ENCODE results near the gene CTF1.
"Not testable (repeated sequence)": the region's sequence is repeated elsewhere in the genome, so short reads cannot be mapped to it uniquely, and the experiment has no call there.

The CTF1 gene

GRCh38 chr16:30931068-30931650, 34.7 kb downstream of the CTF1 start:
- no peak for DNase-seq (ENCODE audit: low read depth in 2 of 2)

GRCh38 chr16:30934827-30935557, 38.6 kb downstream of the CTF1 start:
- DNase-seq (ENCODE audit: low read depth in 2 of 2) = no peak

- DNase-seq (ENCODE audit: low read depth in 2 of 2) = no peak
Measured at GRCh38 chr16:30937692-30938091, 41.3 kb downstream of the CTF1 start.

GRCh38 chr16:30939571-30939970, 43.2 kb downstream of the CTF1 start:
- DNase-seq (ENCODE audit: low read depth in 2 of 2) = not testable (repeated sequence)

- no peak for DNase-seq (ENCODE audit: low read depth in 2 of 2)
Measured at GRCh38 chr16:30941600-30942425, 45.4 kb downstream of the CTF1 start.

- no peak for DNase-seq (ENCODE audit: low read depth in 2 of 2)
Measured at GRCh38 chr16:30942426-30942806, 46.0 kb downstream of the CTF1 start.

GRCh38 chr16:30944352-30944751, 47.9 kb downstream of the CTF1 start:
- no peak for DNase-seq (ENCODE audit: low read depth in 2 of 2)

- DNase-seq (ENCODE audit: low read depth in 2 of 2) = no peak
Measured at GRCh38 chr16:30946671-30947540, 50.5 kb downstream of the CTF1 start.

GRCh38 chr16:30947541-30947858, 51.1 kb downstream of the CTF1 start:
- DNase-seq (ENCODE audit: low read depth in 2 of 2) = no peak

GRCh38 chr16:30947859-30948666, 51.6 kb downstream of the CTF1 start:
- DNase-seq (ENCODE audit: low read depth in 2 of 2) = no peak

GRCh38 chr16:30948667-30949649, 52.5 kb downstream of the CTF1 start, which contains the start of gene ORAI3:
TSS of gene ORAI3 (plus strand) at chr16:30949068. CDS start at chr16:30949290, 222 bp downstream.
- no peak for DNase-seq (ENCODE audit: low read depth in 2 of 2)

- DNase-seq (ENCODE audit: low read depth in 2 of 2) = no peak
Measured at GRCh38 chr16:30949650-30950515, 53.5 kb downstream of the CTF1 start.

- no peak for DNase-seq (ENCODE audit: low read depth in 2 of 2)
Measured at GRCh38 chr16:30950516-30951065, 54.2 kb downstream of the CTF1 start.

- no peak for DNase-seq (ENCODE audit: low read depth in 2 of 2)
Measured at GRCh38 chr16:30951193-30951592, 54.8 kb downstream of the CTF1 start.

- no peak for DNase-seq (ENCODE audit: low read depth in 2 of 2)
Measured at GRCh38 chr16:30951750-30952149, 55.3 kb downstream of the CTF1 start.

- DNase-seq (ENCODE audit: low read depth in 2 of 2) = no peak
Measured at GRCh38 chr16:30953111-30953510, 56.7 kb downstream of the CTF1 start.
